SK-N-SH (cell line): Measurements from ENCODE around the gene POFUT2. TPM values are rescaled to one million over a fixed set of nuclear protein-coding genes. Genes with fewer than 3 reads are reported as not detected.

Experiments
- CTCF ChIA-PET: fragments of 300-600, 350-600 bp; formaldehyde crosslinking; extraction: SDS; loops from one replicate; lab custom pipeline; 2021; lab: Yijun Ruan, JAX
- POLR2A ChIA-PET: fragments of 350-600 bp; sonication (Branson Sonifier 250); formaldehyde crosslinking; extraction: SDS; loops from one replicate; lab custom pipeline; 2020; ENCODE audit warnings: antibody characterized with exemption, inconsistent platforms; lab: Yijun Ruan, JAX
- DNase-seq: peaks from one replicate; pipeline ENCODE4 v3.0.0; 2012
- H2AFZ ChIP-seq: fragments of 200-600 bp; sonication (generic); 2 replicates; pipeline ENCODE4 v1.8.1; 2016; ENCODE audit warnings: antibody characterized with exemption, mild to moderate bottlenecking, low read depth
- H3F3A ChIP-seq: fragments of 200-600 bp; sonication (generic); replicated peaks from 2 replicates; pipeline ENCODE3; 2016; ENCODE audit warnings: antibody characterized with exemption, mild to moderate bottlenecking; ENCODE audit not compliant: insufficient read depth
- H3K27ac ChIP-seq, 2 experiments: fragments of 200-500 bp in 1 of 2; fragments of 200-600 bp in 1 of 2; sonication (Bioruptor generic) in 1 of 2; sonication (generic), shearing (Covaris generic) in 1 of 2; 2 replicates each; pipeline versions ENCODE4 v1.5.1 to v1.6.1; 2014 to 2016; ENCODE audit warnings: low read depth in 2 of 2, inconsistent platforms in 1 of 2, low read length in 1 of 2, mild to moderate bottlenecking in 1 of 2, mixed read lengths in 1 of 2
- H3K27me3 ChIP-seq: fragments of 200-600 bp; sonication (generic), shearing (Covaris generic); 2 replicates; pipeline ENCODE4 v1.6.1; 2016; ENCODE audit warnings: mixed run types; ENCODE audit not compliant: insufficient read depth
- H3K36me3 ChIP-seq, 2 experiments: fragments of 200-500 bp in 1 of 2; fragments of 200-600 bp in 1 of 2; sonication (Bioruptor generic) in 1 of 2; sonication (generic) in 1 of 2; replicated peaks in 1 of 2; 2 replicates each; pipeline versions ENCODE3 to v1.5.1; 2014 to 2016; ENCODE audit warnings: low read length in 1 of 2, mild to moderate bottlenecking in 1 of 2; ENCODE audit not compliant: insufficient read depth in 2 of 2, control insufficient read depth in 1 of 2
- H3K4me1 ChIP-seq, 2 experiments: fragments of 200-500 bp in 1 of 2; fragments of 200-600 bp in 1 of 2; sonication (Bioruptor generic) in 1 of 2; sonication (generic), shearing (Covaris generic) in 1 of 2; 2 replicates each; pipeline versions ENCODE4 v1.5.1 to v1.6.1; 2014 to 2016; ENCODE audit warnings: low read depth in 1 of 2, low read length in 1 of 2, mixed run types in 1 of 2; ENCODE audit not compliant: insufficient read depth in 2 of 2, control insufficient read depth in 1 of 2
- H3K4me2 ChIP-seq: fragments of 200-600 bp; sonication (generic), shearing (Covaris generic); 2 replicates; pipeline ENCODE4 v1.6.1; 2017; ENCODE audit warnings: mixed run types
- H3K4me3 ChIP-seq, 2 experiments: fragments of 200-500 bp in 1 of 2; fragments of 200-600 bp in 1 of 2; sonication (Bioruptor generic) in 1 of 2; sonication (generic), shearing (Covaris generic) in 1 of 2; 2 replicates each; pipeline versions ENCODE4 v1.5.1 to v1.8.1; 2014 to 2016; ENCODE audit warnings: low read depth in 2 of 2, inconsistent platforms in 1 of 2, low read length in 1 of 2, mild to moderate bottlenecking in 1 of 2, mixed read lengths in 1 of 2, moderate library complexity in 1 of 2
- H3K79me2 ChIP-seq: fragments of 200-600 bp; sonication (generic); 2 replicates; pipeline ENCODE4 v1.8.1; 2017; ENCODE audit warnings: mild to moderate bottlenecking; ENCODE audit not compliant: insufficient read depth
- H3K9ac ChIP-seq: fragments of 200-600 bp; sonication (generic); 2 replicates; pipeline ENCODE4 v1.6.1; 2017; ENCODE audit warnings: mixed run types
- H3K9me2 ChIP-seq: fragments of 200-600 bp; sonication (generic); 2 replicates; pipeline ENCODE4 v1.6.1; 2017; ENCODE audit warnings: mixed run types
- H3K9me3 ChIP-seq: fragments of 200-600 bp; sonication (generic); 2 replicates; pipeline ENCODE4 v1.6.1; 2017; ENCODE audit warnings: mixed run types, mild to moderate bottlenecking, moderate library complexity
- H4K20me1 ChIP-seq: fragments of 200-600 bp; sonication (generic); 2 replicates; pipeline ENCODE4 v1.6.1; 2017; ENCODE audit warnings: mild to moderate bottlenecking, mixed run types; ENCODE audit not compliant: insufficient read depth
- FOSL2 ChIP-seq: IDR thresholded peaks from 2 replicates; pipeline ENCODE4 v1.4.0; 2012; ENCODE audit warnings: low read depth, mild to moderate bottlenecking, moderate library complexity, borderline replicate concordance
- JUND ChIP-seq: IDR thresholded peaks from 2 replicates; pipeline ENCODE4 v1.4.0; 2012
- MEF2A ChIP-seq: IDR thresholded peaks from 2 replicates; pipeline ENCODE4 v1.4.0; 2012; ENCODE audit warnings: low read depth, borderline replicate concordance
- NFIC ChIP-seq: IDR thresholded peaks from 2 replicates; pipeline ENCODE4 v1.4.0; 2012; ENCODE audit warnings: borderline replicate concordance
- PBX3 ChIP-seq: IDR thresholded peaks from 2 replicates; pipeline ENCODE4; 2012
- RAD21 ChIP-seq: IDR thresholded peaks from 2 replicates; pipeline ENCODE4 v1.6.1; 2012; ENCODE audit warnings: mild to moderate bottlenecking, low read length
- RCOR1 ChIP-seq: fragments of 150-350 bp; IDR thresholded peaks from 2 replicates; pipeline ENCODE4 v1.6.1; 2017; ENCODE audit warnings: antibody characterized with exemption, low read length
- REST ChIP-seq: IDR thresholded peaks from 2 replicates; pipeline ENCODE4 v1.6.1; 2012; ENCODE audit warnings: mild to moderate bottlenecking, low read depth, low read length, moderate library complexity
- SIN3A ChIP-seq: IDR thresholded peaks from 2 replicates; pipeline ENCODE4 v1.6.1; 2012; ENCODE audit warnings: low read depth, mild to moderate bottlenecking, low read length, moderate library complexity, borderline replicate concordance
- SMC3 ChIP-seq: IDR thresholded peaks from 2 replicates; pipeline ENCODE4 v1.6.1; 2012; ENCODE audit warnings: low read depth, low read length, improper control_type of control experiment
- USF1 ChIP-seq: IDR thresholded peaks from 2 replicates; pipeline ENCODE4 v1.4.0; 2012; ENCODE audit warnings: low read depth, borderline replicate concordance
- USF2 ChIP-seq: fragments of 150-350 bp; IDR thresholded peaks from 2 replicates; pipeline ENCODE4 v1.6.1; 2017; ENCODE audit warnings: antibody characterized with exemption, low read length, low read depth, borderline replicate concordance
- ZBTB33 ChIP-seq: IDR thresholded peaks from 2 replicates; pipeline ENCODE4 v1.4.0; 2012; ENCODE audit warnings: low read depth, borderline replicate concordance
- WGBS: methylation state at CpG from one replicate; pipeline ENCODE4 v1.1.6; 2017; ENCODE audit warnings: low lambda C conversion rate; 5-methylcytosine and 5-hydroxymethylcytosine counted together
- polyA plus RNA-seq, 3 experiments: library from polyadenylated mRNA; depleted of rRNA; stranded (reverse); fragments of >200 nt; gene quantifications; 2 replicates each; pipeline ENCODE4 v1.2.3, GENCODE V29; 2012

Gene POFUT2
- polyA plus RNA-seq, 1 of the 3 experiments (the other 2 are of a cell fraction) = 53.3 TPM

- H3K9me3 ChIP-seq = no peaks in the 10 kb centered on the region
- CTCF ChIA-PET = interaction anchor here (1.3 kb wide), 1 partner anchor 115 kb away, joined by 3 read pairs; no protein-coding TSS in a partner anchor
- POLR2A ChIA-PET = interaction anchor here (0.6 kb wide), 1 partner anchor 10 kb away, joined by 3 read pairs; no protein-coding TSS in a partner anchor
- no peak overlapping the region for H3K4me3 ChIP-seq
- WGBS = 63% methylated on average over 2 of the region's 28 CpGs
- H2AFZ ChIP-seq = no peak overlapping the region
- H3K79me2 ChIP-seq = no peaks in the 10 kb centered on the region
- H3K9ac ChIP-seq = no peak overlapping the region
- DNase-seq = no peak
- H3F3A ChIP-seq = no peaks in the 10 kb centered on the region
- H3K36me3 ChIP-seq = no peaks in the 10 kb centered on the region
- TF ChIP-seq USF1 = no peak
- TF ChIP-seq ZBTB33 = no peak
- no peak for TF ChIP-seq SIN3A
- TF ChIP-seq USF2 = no peak
- no peak for TF ChIP-seq JUND
- TF ChIP-seq MEF2A = no peak
- no peak for TF ChIP-seq PBX3
- no peak for TF ChIP-seq SMC3
- no peak for TF ChIP-seq RCOR1
- TF ChIP-seq REST = no peak
- no peak for TF ChIP-seq FOSL2
- no peak for TF ChIP-seq RAD21
- no peak for TF ChIP-seq NFIC
- H3K4me1 ChIP-seq = peaks cover 0 to 31% of the 10 kb centered on the region in 2 experiments; a peak in 1 of 4 replicates
- no peak overlapping the region for H3K27ac ChIP-seq
- no peak overlapping the region for H3K4me2 ChIP-seq
- no peaks in the 10 kb centered on the region for H3K9me2 ChIP-seq
- no peaks in the 10 kb centered on the region for H3K27me3 ChIP-seq
- no peaks in the 10 kb centered on the region for H4K20me1 ChIP-seq
These were observed 33.8 kb downstream of the POFUT2 start for GRCh38 chr21:45253633-45254459.
